ENCODE measurements around the gene ERC1.
"Not testable (repeated sequence)": the region's sequence is repeated elsewhere in the genome, so short reads cannot be mapped to it uniquely, and the experiment has no call there.

The ERC1 gene

DNA sequence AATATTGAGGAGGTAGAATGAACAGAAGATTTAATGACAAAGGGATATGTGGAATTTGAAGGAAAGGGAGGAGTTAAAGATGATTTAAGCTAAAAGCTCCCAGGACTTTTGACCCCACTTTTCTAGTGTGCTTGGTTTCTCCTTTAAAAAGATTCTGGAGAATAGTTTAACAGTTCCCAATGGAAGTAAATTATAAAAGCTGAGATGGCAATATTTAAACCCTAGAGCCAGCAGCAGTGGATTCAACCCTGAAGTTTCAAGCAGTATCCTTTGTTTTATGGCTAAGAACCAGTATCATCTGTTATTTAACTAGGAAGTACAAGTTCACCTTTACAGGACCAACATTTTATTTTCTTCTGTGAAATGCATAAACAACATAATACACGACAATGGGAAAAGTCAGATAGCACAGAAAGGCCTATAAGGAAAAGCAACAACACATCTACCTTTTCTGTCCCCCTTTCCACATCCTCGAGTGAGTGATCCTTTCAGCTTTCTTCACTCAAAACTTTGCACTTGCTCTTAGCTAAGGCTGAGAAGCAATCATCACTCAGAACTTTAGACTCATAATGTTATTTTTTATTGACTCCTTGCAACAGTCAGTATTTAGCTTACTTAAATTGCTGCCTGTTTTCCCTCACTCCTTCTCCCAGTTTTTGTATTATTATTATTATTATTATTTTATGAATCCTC lies 338.9 kb downstream of the ERC1 start:
- CTCF ChIA-PET, result interaction anchor here (1.3 kb wide), 1 partner anchor 12 kb away, joined by 4 read pairs; no protein-coding TSS in a partner anchor
- POLR2A ChIA-PET, result no interaction called here
- DNase-seq (ENCODE audit: extremely low spot score), result no peak
- TF ChIP-seq, protein P1, sequence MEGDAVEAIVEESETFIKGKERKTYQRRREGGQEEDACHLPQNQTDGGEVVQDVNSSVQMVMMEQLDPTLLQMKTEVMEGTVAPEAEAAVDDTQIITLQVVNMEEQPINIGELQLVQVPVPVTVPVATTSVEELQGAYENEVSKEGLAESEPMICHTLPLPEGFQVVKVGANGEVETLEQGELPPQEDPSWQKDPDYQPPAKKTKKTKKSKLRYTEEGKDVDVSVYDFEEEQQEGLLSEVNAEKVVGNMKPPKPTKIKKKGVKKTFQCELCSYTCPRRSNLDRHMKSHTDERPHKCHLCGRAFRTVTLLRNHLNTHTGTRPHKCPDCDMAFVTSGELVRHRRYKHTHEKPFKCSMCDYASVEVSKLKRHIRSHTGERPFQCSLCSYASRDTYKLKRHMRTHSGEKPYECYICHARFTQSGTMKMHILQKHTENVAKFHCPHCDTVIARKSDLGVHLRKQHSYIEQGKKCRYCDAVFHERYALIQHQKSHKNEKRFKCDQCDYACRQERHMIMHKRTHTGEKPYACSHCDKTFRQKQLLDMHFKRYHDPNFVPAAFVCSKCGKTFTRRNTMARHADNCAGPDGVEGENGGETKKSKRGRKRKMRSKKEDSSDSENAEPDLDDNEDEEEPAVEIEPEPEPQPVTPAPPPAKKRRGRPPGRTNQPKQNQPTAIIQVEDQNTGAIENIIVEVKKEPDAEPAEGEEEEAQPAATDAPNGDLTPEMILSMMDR (IDR thresholded peaks at IDR 0.05; ENCODE audit: control extremely low read depth, extremely low read depth, low read depth, missing control alignments), result no peak

DNA sequence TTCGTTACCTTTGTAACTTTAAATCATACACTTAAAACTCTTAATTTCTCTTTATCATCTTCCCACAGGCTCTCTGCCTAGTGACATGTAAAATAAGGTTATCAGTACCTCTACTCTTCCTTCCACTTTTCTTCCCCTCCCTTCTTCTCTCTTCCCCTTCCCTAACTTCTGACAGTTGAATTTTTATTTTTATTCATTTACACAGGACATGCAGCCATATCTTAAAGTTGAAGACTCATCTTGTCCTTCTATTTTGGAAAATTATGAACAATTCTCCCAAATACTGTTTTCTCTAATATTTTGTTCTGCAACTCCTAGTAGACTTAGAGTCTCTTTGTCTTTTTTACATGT lies 339.4 kb downstream of the ERC1 start:
- ChIA-PET CTCF (interaction anchor here (1.3 kb wide), 1 partner anchor 12 kb away, joined by 4 read pairs; no protein-coding TSS in a partner anchor), POLR2A (no interaction called here)
- TF ChIP-seq, protein P1 (IDR thresholded peaks at IDR 0.05; ENCODE audit: control extremely low read depth, extremely low read depth, low read depth, missing control alignments), result no peak

DNA sequence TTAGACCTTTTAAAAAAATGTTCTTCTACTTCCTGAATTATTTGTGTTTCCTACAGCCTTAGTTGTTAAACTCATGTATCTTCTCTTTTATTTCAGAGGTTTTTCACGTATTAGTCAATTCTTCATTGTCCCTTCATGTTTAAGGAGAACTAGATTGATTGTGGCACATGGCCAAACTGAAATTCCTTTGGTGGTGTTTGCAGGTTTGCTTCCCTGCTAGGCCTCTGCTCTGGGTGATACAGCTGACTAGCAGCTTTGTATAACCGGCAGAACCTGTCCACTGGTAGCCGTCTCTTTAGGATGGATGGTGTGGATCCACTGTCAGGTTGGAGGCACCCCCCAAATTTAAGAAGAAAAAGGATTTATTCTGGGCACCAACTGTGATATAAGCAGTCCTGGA lies 341.3 kb downstream of the ERC1 start:
- TF ChIP-seq, protein P1 (IDR thresholded peaks at IDR 0.05; ENCODE audit: control extremely low read depth, extremely low read depth, low read depth, missing control alignments), result no peak
- CTCF ChIA-PET, result interaction anchor here (1.2 to 1.7 kb wide), 2 partner anchors 25 to 26 kb away, joined by 3 read pairs; no protein-coding TSS in a partner anchor
- no peak for DNase-seq (ENCODE audit: extremely low spot score)
- POLR2A ChIA-PET, result no interaction called here

More for the DNA sequence above, 339.4 kb downstream of the ERC1 start:
- DNase-seq (ENCODE audit: extremely low spot score), result no peak

DNA sequence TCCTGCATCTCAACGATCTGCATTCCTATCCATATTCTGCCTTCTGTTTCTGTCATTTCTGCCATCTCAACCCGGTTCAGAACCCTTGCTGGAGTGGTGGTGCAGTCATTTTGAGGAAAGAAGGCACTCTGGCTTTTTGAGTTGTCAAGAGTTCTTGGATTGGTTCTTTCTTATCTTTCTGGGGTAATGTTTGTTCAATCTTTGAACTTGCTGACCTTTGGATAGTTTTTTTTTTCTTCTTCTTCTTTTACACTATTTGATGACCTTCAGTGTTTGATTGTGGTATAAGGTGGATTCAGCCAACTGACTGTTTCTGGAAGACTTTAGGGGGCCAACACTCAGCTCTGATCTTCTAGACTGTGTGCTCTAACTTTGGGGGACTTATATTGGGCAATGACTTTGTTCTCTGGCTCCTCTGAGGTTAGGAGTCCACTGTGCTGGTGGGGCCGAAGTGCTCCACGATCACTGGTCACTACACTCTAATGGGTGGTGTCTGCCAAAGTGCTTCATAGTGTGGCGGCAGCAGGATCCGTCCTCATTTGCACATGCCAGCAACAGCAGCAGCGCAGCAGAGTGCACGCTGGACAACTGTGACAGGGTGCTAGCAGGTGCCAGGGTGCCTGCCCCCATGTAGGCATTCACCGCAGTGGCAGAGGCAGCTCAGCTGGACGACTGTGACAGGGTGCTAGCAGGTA lies 347.6 kb downstream of the ERC1 start:
- TF ChIP-seq, protein P1 (IDR thresholded peaks at IDR 0.05; ENCODE audit: control extremely low read depth, extremely low read depth, low read depth, missing control alignments), result no peak
- no peak for DNase-seq (ENCODE audit: extremely low spot score)
- CTCF ChIA-PET, result interaction anchor here (1.7 kb wide), 1 partner anchor 22 kb away, joined by 3 read pairs; no protein-coding TSS in a partner anchor
- POLR2A ChIA-PET, result no interaction called here

DNA sequence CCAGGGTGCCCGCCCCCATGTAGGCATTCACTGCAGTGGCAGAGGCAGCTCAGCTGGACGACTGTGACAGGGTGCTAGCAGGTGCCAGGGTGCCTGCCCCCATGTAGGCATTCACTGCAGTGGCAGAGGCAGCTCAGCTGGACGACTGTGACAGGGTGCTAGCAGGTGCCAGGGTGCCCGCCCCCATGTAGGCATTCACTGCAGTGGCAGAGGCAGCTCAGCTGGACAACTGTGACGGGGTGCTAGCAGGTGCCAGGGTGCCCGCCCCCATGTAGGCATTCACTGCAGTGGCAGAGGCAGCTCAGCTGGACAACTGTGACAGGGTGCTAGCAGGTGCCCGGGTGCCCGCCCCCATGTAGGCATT lies 348.1 kb downstream of the ERC1 start:
- CTCF ChIA-PET; POLR2A ChIA-PET; DNase-seq (ENCODE audit: extremely low spot score): not testable (repeated sequence)

DNA sequence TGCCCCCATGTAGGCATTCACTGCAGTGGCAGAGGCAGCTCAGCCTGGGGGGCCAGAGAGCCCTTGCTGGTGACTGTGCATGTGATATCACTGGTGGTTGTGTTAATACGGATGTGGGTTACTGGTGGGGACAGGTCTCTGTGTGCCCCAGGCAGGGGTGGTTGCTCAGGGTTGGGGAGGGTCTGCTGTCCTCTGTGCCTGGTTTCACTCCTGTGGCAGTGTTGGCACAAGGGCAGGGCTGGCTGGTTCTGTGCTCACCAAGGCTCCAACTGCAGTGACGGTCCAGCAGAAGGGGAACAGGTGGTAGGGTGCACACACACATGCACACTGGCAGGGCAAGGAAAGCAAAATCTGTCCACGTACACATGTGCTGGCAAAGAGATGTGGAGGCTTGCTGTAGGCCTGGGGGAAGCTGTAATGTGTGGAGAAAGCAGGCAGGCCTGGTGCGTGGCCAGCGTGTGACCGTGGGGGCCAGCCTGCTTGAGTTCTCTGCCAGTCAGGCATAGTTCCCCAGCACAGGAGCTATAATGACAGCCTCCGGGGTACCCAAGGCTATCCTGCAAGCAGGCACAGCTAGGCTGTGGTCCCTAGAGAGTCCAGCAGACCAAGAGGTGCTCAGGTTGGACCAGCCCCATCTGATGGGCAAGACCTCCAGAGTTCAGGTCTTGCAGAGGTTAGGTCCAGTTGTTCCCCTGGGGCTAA lies 348.7 kb downstream of the ERC1 start:
- TF ChIP-seq, protein P1 (IDR thresholded peaks at IDR 0.05; ENCODE audit: control extremely low read depth, extremely low read depth, low read depth, missing control alignments), result no peak
- POLR2A ChIA-PET, result no interaction called here
- no peak for DNase-seq (ENCODE audit: extremely low spot score)
- CTCF ChIA-PET, result no interaction called here

DNA sequence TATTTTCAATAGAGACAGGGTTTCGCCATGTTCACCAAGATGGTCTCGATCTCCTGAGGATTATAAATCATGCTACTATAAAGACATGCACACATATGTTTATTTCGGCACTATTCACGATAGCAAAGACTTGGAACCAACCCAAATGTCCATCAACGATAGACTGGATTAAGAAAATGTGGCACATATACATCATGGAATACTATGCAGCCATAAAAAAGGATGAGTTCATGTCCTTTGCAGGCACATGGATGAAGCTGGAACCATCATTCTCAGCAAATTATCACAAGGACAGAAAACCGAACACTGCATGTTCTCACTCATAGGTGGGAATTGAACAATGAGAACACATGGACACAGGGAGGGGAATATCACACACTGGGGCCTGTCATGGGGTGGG lies 350.2 kb downstream of the ERC1 start:
- CTCF ChIA-PET; DNase-seq (ENCODE audit: extremely low spot score); POLR2A ChIA-PET: not testable (repeated sequence)
